HG02973 (cell line): ENCODE measurements around the gene P4HB.

Experiments
- ATAC-seq: cut with Tn5 transposase; IDR thresholded peaks from one replicate; pipeline ENCODE4 v1.9.1; 2021; ENCODE audit warnings: moderate library complexity; ENCODE audit not compliant: unreplicated experiment

P4HB gene

DNA sequence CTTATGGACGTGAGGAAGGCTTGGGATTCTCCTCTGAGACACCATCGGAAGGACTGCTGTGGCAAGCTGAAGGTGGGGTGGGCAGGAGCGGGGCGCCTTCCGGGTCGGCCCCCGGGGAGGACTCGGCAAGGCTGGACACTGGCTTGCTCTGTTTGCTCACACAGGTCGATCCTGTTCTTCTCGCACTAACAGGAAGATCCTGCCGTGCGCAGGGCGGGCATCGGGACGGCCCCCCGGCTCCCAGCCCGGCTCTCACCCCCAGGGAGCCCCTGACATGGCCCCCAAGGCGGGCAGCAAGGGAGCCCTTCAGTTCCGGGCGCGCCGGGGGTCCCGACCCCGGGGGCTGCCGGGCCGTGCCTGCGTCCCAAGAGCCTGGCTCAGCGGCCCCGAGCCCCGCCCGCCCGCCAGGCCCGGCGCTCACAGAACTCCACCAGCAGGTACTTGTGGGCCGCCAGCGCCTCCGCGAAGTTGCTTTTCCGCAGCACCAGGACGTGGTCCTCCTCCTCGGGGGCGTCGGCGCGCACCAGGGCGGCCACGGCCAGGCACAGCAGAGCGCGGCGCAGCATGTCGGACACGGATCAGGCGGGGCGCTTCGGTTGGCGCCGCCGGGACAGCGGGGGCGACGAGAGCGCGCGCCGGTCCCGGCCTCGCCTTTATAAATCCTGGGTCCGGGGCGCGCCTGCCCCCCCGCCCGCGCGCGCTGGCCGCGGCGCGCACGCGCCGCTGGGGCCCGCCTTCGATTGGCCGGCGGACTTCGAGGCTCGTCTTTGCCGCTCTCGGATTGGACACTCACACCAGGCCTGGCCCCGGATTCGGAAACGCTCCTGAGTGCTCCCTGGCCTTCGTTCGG is at the start of gene P4HB:
Gene P4HB (minus strand): TSS at position 630 of the 850 bp plus-strand sequence. CDS start 64 bp downstream, at position 566.
- no peak for ATAC-seq

DNA sequence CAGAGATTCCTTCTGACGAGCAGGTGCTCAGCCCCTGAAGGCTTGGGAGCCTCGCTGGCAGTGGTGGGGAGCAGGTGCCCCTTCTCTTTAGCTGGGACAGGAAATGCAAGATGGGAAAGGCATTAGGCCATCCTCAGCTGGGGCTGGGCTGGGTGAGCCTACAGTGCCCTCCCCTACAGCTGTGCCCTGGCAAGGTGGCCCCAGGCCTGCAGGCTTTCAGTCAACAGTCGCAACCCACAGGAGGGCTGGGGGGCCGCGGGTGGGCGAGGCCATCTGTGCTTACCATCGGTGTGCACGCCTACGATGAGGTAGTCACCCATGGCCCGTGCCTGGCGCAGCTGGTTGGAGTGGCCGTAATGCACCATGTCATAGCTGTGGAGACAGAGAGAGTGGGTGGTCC is 48.9 kb upstream of the P4HB start:
- ATAC-seq = no peak

DNA sequence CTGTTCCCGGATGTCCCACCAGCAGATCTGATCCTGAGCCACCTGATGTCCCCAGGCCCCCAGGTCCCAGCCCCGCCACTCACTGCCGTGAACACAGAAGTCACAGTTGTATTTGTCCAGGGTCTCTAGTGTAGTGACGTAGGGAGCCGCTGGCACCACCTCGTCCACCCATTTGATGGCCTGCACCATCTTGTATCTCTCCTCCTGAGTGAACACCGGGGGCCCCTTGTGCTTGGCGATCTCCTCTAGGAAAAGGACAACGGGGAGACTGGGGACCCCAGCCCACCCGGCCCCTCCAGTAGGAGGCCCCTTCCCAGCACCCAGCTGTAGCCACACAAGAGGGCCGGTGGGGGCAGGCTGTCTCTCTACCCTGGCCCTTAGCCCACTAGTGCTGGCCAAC is 48.5 kb upstream of the P4HB start:
- no peak for ATAC-seq

DNA sequence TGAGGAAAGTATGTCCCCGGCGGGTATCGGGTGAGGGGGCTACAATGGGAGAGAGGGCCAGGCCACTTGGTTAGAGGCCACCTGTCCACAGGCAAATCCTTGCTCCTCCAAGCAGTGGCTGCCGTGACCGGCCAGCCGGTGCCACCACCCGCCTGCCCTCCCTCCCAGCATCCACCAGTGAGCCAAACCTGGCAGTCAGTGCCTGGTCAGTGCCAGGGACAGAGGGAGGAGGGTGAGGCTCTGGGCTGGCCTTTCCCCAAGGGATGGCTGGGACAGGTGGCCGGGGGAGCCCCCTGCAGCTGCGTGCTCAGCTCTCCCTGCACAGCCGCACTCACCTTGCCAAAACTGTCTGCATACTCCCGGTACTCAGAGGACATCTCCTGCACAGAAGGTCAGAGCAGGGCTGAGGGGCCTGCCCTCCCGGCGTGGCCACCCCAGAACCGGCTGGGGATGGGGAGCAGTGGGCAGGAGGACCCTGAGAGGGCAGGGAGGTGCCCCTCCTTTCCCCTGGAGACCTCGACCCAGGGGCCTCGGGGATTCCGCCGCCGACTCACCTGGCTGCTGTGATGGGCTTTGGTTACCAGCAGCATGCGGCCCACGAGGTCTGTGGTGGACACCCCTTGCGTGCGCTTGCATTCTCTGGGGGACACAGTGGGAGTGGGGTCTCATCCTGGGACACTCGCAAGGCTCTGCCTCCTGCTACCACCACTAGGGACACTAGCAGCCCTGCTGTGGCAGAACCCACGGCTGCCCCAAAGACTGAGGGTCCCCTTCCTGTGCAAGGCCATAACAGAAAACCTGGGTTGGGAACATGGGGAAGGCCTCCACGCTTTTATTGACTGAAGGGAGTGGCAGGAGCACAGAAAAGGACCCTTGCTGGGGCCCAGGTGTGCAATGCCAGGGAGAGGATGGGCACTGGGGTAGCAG is 47.1 kb upstream of the P4HB start:
- ATAC-seq = no peak

DNA sequence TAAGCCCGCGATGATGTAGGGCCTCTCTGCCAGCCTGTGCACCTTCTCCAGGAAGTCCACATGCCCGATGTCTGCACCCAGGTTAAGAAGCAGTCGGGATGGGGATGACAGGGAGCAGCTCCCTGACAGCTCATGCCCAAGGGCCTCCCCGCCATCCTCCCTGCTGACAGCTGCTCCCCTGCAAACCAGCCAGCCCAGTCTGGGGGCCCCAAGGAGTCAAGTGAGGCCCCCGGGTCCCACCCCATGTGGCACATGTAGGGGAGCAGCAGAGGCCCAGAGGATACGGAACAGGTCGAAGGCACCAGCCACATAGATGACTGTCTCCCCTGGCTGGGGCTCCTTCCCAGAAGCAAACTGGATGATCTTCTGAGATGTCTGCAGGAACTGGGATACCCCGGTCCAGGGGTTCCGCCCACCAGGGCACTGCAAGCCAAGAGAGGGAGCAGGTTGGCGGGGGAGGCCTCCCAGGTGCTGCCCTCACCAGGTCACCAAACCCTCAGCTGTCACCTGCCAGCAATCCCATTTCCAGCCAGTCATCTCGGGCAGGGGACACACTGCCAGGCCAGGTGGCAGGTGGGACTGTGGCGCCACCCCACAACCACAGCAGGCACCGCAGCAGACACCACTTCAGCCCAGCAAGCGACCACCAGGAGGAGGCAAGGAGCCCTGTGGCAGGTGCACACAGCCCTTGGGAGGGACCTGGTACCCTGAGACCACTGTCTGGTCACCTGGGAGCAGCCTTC is 46.3 kb upstream of the P4HB start:
- ATAC-seq = no peak

- ATAC-seq = no peak
Observed at GRCh38 chr17:81905993-81906392, 45.7 kb upstream of the P4HB start.

- ATAC-seq = no peak
Observed at GRCh38 chr17:81905424-81905875, 45.1 kb upstream of the P4HB start.

GRCh38 chr17:81904600-81905423 is 44.5 kb upstream of the P4HB start:
- no peak for ATAC-seq

GRCh38 chr17:81903896-81904599 is 43.7 kb upstream of the P4HB start:
- no peak for ATAC-seq

DNA sequence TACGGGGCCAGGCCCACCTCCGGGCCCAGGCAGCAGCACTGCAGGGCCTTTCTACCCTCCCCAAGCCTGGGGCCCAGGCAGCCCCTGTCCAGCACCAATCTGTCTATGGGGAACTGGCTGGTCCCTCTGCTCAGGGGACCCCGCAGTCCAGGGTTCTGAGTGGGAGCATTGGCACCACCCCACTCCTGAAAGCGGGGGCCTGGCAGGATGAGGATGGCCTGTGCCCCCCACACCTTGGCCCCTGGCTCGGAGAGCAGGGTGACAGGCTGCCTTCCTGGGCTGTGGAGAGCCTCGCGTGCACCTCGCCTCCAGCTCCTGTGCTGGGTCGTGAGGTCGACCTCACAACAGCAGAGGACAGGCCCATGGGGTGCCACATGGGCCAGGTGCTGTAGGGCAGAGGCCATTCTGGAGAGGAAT is 43.1 kb upstream of the P4HB start:
- no peak for ATAC-seq

- ATAC-seq = no peak
Observed at GRCh38 chr17:81902653-81903414, 42.5 kb upstream of the P4HB start.

DNA sequence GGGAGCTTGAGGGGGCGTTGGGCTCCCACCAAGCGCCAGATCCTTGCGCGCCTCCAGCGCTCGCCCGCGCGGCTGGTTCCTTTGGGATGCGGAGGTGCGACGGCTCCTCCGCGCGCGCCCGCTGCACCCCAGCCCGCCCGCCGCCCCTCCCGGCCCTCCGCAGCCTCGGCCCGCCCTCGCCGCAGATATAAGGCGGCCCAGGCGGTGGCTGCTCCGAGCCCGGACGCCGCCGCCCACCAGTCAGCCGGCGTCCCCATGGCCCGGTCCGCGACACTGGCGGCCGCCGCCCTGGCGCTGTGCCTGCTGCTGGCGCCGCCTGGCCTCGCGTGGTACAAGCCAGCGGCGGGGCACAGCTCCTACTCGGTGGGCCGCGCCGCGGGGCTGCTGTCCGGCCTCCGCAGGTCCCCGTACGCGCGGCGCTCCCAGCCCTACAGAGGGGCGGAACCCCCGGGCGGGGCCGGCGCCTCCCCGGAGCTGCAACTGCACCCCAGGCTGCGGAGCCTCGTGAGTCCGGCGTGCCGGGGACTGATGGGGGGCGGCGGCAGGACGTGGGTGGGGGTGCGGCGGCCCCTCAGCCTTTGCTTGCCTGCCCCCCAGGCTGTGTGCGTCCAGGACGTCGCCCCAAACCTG is 41.8 kb upstream of the P4HB start, which contains the start of gene NPB:
Gene NPB (plus strand): TSS at position 216 of the 630 bp plus-strand sequence. CDS start 40 bp downstream, at position 256.
- no peak for ATAC-seq

DNA sequence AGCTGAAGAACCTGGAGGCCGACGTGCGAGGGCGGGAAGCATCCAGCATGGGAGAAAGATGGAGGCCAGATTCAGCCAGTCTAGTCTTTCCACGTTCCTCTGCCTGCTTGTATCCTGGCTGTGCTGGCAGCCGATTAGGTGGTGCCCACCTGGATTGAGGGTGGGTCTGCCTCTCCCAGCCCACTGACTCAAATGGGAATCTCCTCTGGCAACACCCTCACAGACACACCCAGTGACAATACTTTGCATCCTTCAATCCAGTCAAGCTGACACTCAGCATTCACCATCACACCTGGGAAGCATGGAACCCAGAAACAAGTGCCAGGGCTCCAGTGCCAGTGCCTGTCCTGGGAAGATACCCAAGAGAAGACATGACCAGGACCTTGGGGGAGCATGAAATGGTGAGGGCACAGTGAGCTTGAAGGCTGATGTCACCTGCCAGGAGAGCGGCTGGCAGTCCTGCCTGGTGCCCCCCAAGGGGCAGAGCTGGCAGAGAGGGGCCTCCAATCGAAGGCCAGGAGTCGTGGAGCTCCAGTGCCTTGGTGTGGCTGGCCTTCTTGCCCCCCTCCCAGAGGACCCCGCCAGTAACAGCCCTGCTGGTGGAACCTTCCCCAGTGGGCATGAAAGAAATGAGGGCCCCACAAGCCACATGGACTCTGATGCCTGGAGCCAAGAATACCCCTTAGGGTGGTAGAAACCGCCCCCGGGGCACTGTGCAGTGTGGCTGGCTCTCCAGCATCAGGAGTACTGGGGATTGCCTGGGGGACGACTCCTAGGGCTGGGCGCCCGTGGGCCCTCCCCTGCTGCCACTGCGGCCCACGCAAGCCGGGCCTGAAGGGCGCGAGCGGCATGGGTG is 41.1 kb upstream of the P4HB start:
- no peak for ATAC-seq

DNA sequence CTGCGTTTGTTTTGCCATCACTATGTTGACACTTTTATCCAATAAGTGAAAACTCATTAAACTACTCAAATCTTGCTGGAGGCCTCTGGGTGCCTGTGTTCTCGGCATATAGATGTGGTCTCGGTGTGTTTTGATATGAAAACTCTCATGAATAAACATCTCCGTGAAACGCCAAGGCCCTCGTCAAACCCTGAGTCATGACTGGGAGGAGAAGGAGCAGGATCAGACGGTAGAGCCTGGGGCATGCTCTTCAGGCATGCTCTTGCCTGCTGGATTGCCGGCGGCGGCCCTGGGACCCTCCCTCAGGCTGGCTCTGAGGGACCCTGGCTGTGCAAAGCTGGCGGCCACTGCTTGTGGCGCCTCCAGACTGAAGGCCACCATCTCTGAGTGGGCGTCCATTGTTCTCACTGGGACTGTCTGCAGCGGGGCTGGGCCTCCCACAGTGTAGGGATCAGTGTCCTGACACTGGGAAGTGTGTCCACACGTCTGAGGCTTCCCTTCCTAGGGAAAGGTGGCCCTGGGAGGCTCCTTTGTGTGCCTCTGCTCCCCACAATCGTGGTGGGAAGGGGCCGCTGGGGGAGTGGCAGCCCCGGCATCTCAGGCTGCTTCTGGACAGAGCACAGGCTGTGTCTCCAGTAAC is 40.0 kb upstream of the P4HB start:
- ATAC-seq = no peak

GRCh38 chr17:81899514-81900166 is 39.3 kb upstream of the P4HB start:
- ATAC-seq = no peak

DNA sequence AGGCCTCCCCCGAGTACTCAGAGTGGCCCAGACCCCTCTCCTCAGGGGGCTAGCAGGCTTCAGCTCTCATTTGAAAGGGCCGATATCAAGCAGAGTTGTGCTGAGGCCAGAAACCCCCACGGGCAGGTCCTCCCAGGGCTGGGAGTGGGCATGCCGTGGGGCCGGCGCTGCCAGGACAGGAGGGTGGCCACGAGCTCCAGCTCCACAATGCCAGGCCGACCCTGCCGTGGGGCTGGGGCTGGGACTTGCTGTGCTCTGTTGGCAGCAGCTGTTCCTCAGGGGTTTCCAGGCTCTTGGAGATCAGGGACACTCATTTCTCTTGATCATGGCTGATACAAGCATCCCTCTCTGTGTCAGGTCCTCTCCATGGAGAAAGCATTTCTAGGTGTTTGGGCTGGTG is 38.5 kb upstream of the P4HB start:
- ATAC-seq = no peak
